ENCODE results near the gene DOCK3. TPM values are rescaled to one million over a fixed set of nuclear protein-coding genes. Genes with fewer than 3 reads are reported as not detected.

DOCK3 gene
- polyA plus RNA-seq, 2 donors, result 0.93 to 2.8 TPM

- H3K36me3 ChIP-seq (ENCODE audit: control insufficient read depth in 2 of 2, insufficient read depth in 2 of 2, low read length in 1 of 2), result no peaks in the 10 kb centered on the region
- WGBS, 2 donors, result 94 to 95% methylated on average over 11 of the region's 11 CpGs
- no peak overlapping the region for H3K27ac ChIP-seq (ENCODE audit: low read depth in 2 of 2, low read length in 1 of 2)
- no peaks in the 10 kb centered on the region for H3K27me3 ChIP-seq (ENCODE audit: control insufficient read depth in 1 of 2, insufficient read depth in 2 of 2, low read length in 2 of 2)
- H3K4me3 ChIP-seq (ENCODE audit: low read depth in 1 of 2, low read length in 2 of 2), result no peak overlapping the region
- no peaks in the 10 kb centered on the region for H3K4me1 ChIP-seq (ENCODE audit: control insufficient read depth in 2 of 2, insufficient read depth in 2 of 2, low read length in 1 of 2)
- H3K9me3 ChIP-seq (ENCODE audit: control insufficient read depth in 2 of 2, insufficient read depth in 1 of 2, low read depth in 1 of 2, low read length in 1 of 2), result no peaks in the 10 kb centered on the region
These were observed 699.7 kb downstream of the DOCK3 start for GRCh38 chr3:51374456-51374855.

- H3K4me3 ChIP-seq (ENCODE audit: low read depth in 1 of 2, low read length in 2 of 2), result no peak overlapping the region
- no peaks in the 10 kb centered on the region for H3K27me3 ChIP-seq (ENCODE audit: control insufficient read depth in 1 of 2, insufficient read depth in 2 of 2, low read length in 2 of 2)
- H3K27ac ChIP-seq (ENCODE audit: low read depth in 2 of 2, low read length in 1 of 2), result no peak overlapping the region
- no peaks in the 10 kb centered on the region for H3K36me3 ChIP-seq (ENCODE audit: control insufficient read depth in 2 of 2, insufficient read depth in 2 of 2, low read length in 1 of 2)
- H3K9me3 ChIP-seq (ENCODE audit: control insufficient read depth in 2 of 2, insufficient read depth in 1 of 2, low read depth in 1 of 2, low read length in 1 of 2), result no peaks in the 10 kb centered on the region
- no peaks in the 10 kb centered on the region for H3K4me1 ChIP-seq (ENCODE audit: control insufficient read depth in 2 of 2, insufficient read depth in 2 of 2, low read length in 1 of 2)
These were observed 700.4 kb downstream of the DOCK3 start for GRCh38 chr3:51375136-51375535.

DNA sequence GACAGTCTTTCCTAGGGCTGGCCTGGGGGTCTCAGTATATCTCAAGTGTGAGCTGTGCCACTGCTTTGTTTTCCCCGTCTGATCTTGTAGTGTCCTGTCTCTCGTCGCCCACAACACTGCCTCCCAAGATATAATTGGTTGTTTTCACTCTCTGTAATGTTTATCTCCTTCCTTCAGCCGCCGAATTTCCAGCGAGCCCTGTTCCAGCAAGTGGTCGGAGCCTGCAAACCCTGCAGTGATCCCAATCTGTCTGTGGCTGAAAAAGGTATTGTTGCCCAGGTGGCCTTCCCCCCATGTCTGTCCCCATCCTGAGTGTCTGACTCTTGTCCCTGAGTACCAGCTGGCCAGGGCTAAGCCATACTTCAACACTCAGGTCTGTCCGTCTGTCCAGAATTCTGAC, 700.8 kb downstream of the DOCK3 start:
- no peaks in the 10 kb centered on the region for H3K4me1 ChIP-seq (ENCODE audit: control insufficient read depth in 2 of 2, insufficient read depth in 2 of 2, low read length in 1 of 2)
- H3K4me3 ChIP-seq (ENCODE audit: low read depth in 1 of 2, low read length in 2 of 2), result no peak overlapping the region
- 84 to 87% methylated on average over 8 of the region's 8 CpGs for WGBS, 2 donors
- no peaks in the 10 kb centered on the region for H3K36me3 ChIP-seq (ENCODE audit: control insufficient read depth in 2 of 2, insufficient read depth in 2 of 2, low read length in 1 of 2)
- no peak overlapping the region for H3K27ac ChIP-seq (ENCODE audit: low read depth in 2 of 2, low read length in 1 of 2)
- H3K27me3 ChIP-seq (ENCODE audit: control insufficient read depth in 1 of 2, insufficient read depth in 2 of 2, low read length in 2 of 2), result no peaks in the 10 kb centered on the region
- no peaks in the 10 kb centered on the region for H3K9me3 ChIP-seq (ENCODE audit: control insufficient read depth in 2 of 2, insufficient read depth in 1 of 2, low read depth in 1 of 2, low read length in 1 of 2)

GRCh38 chr3:51378065-51378464, 703.3 kb downstream of the DOCK3 start:
- Histone ChIP-seq H3K4me1 (ENCODE audit: control insufficient read depth in 2 of 2, insufficient read depth in 2 of 2, low read length in 1 of 2) (no peaks in the 10 kb centered on the region), H3K36me3 (ENCODE audit: control insufficient read depth in 2 of 2, insufficient read depth in 2 of 2, low read length in 1 of 2) (no peaks in the 10 kb centered on the region), H3K27me3 (ENCODE audit: control insufficient read depth in 1 of 2, insufficient read depth in 2 of 2, low read length in 2 of 2) (no peaks in the 10 kb centered on the region), H3K4me3 (ENCODE audit: low read depth in 1 of 2, low read length in 2 of 2) (no peak overlapping the region), H3K9me3 (ENCODE audit: control insufficient read depth in 2 of 2, insufficient read depth in 1 of 2, low read depth in 1 of 2, low read length in 1 of 2) (no peaks in the 10 kb centered on the region), H3K27ac (ENCODE audit: low read depth in 2 of 2, low read length in 1 of 2) (no peak overlapping the region)
- 75 to 82% methylated on average over 5 of the region's 5 CpGs for WGBS, 2 donors

- Histone ChIP-seq H3K27me3 (ENCODE audit: control insufficient read depth in 1 of 2, insufficient read depth in 2 of 2, low read length in 2 of 2) (no peaks in the 10 kb centered on the region), H3K4me3 (ENCODE audit: low read depth in 1 of 2, low read length in 2 of 2) (no peak overlapping the region), H3K9me3 (ENCODE audit: control insufficient read depth in 2 of 2, insufficient read depth in 1 of 2, low read depth in 1 of 2, low read length in 1 of 2) (no peaks in the 10 kb centered on the region), H3K27ac (ENCODE audit: low read depth in 2 of 2, low read length in 1 of 2) (no peak overlapping the region), H3K4me1 (ENCODE audit: control insufficient read depth in 2 of 2, insufficient read depth in 2 of 2, low read length in 1 of 2) (no peaks in the 10 kb centered on the region), H3K36me3 (ENCODE audit: control insufficient read depth in 2 of 2, insufficient read depth in 2 of 2, low read length in 1 of 2) (no peaks in the 10 kb centered on the region)
- 91 to 95% methylated on average over 2 of the region's 2 CpGs for WGBS, 2 donors
These were observed 704.0 kb downstream of the DOCK3 start for GRCh38 chr3:51378726-51379125.

- no peaks in the 10 kb centered on the region for H3K36me3 ChIP-seq (ENCODE audit: control insufficient read depth in 2 of 2, insufficient read depth in 2 of 2, low read length in 1 of 2)
- H3K27ac ChIP-seq (ENCODE audit: low read depth in 2 of 2, low read length in 1 of 2), result no peak overlapping the region
- H3K4me1 ChIP-seq (ENCODE audit: control insufficient read depth in 2 of 2, insufficient read depth in 2 of 2, low read length in 1 of 2), result no peaks in the 10 kb centered on the region
- 69 to 72% methylated on average over 8 of the region's 8 CpGs for WGBS, 2 donors
- no peak overlapping the region for H3K4me3 ChIP-seq (ENCODE audit: low read depth in 1 of 2, low read length in 2 of 2)
- H3K9me3 ChIP-seq (ENCODE audit: control insufficient read depth in 2 of 2, insufficient read depth in 1 of 2, low read depth in 1 of 2, low read length in 1 of 2), result no peaks in the 10 kb centered on the region
- no peaks in the 10 kb centered on the region for H3K27me3 ChIP-seq (ENCODE audit: control insufficient read depth in 1 of 2, insufficient read depth in 2 of 2, low read length in 2 of 2)
These were observed 704.6 kb downstream of the DOCK3 start for GRCh38 chr3:51379301-51379700.

DNA sequence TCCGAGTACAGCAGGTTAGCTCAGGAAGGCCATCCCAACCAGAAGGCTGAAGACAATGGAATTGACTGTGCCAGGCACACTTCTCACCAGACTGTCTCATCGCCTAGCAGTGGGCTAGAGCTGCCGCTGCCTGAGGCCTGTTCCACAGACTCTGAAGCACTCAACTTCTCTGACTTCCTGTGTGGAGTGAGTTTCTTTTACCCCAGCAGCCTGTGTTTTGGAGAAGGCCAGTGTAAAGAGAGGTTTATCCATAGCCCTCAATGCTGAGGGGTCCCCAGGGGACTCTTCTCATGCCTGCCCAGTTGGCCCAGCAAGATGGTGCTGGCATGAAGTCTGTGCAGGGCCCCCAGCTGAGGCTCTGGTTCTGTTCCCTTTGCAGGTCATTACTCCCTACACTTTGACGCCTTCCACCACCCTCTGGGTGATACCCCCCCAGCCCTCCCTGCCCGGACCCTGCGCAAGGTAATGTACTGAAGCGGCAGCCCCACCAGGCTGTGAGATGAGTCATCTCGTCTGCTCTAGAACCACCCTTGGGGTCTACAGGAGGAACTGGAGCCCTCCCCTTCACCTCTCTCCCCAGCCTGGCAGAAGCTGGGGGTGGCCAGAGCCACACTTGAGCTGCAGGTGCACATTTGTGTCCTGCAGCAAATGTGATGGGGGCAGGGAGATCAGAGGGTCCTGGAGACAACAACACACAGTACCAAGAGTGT, 705.2 kb downstream of the DOCK3 start:
- no peaks in the 10 kb centered on the region for H3K9me3 ChIP-seq (ENCODE audit: control insufficient read depth in 2 of 2, insufficient read depth in 1 of 2, low read depth in 1 of 2, low read length in 1 of 2)
- H3K27ac ChIP-seq (ENCODE audit: low read depth in 2 of 2, low read length in 1 of 2), result no peak overlapping the region
- H3K4me3 ChIP-seq (ENCODE audit: low read depth in 1 of 2, low read length in 2 of 2), result no peak overlapping the region
- WGBS, 2 donors, result 84 to 87% methylated on average over 8 of the region's 8 CpGs
- H3K36me3 ChIP-seq (ENCODE audit: control insufficient read depth in 2 of 2, insufficient read depth in 2 of 2, low read length in 1 of 2), result no peaks in the 10 kb centered on the region
- no peaks in the 10 kb centered on the region for H3K27me3 ChIP-seq (ENCODE audit: control insufficient read depth in 1 of 2, insufficient read depth in 2 of 2, low read length in 2 of 2)
- H3K4me1 ChIP-seq (ENCODE audit: control insufficient read depth in 2 of 2, insufficient read depth in 2 of 2, low read length in 1 of 2), result no peaks in the 10 kb centered on the region

- Histone ChIP-seq H3K4me3 (ENCODE audit: low read depth in 1 of 2, low read length in 2 of 2) (no peak overlapping the region), H3K36me3 (ENCODE audit: control insufficient read depth in 2 of 2, insufficient read depth in 2 of 2, low read length in 1 of 2) (no peaks in the 10 kb centered on the region), H3K27ac (ENCODE audit: low read depth in 2 of 2, low read length in 1 of 2) (no peak overlapping the region), H3K9me3 (ENCODE audit: control insufficient read depth in 2 of 2, insufficient read depth in 1 of 2, low read depth in 1 of 2, low read length in 1 of 2) (no peaks in the 10 kb centered on the region), H3K27me3 (ENCODE audit: control insufficient read depth in 1 of 2, insufficient read depth in 2 of 2, low read length in 2 of 2) (no peaks in the 10 kb centered on the region), H3K4me1 (ENCODE audit: control insufficient read depth in 2 of 2, insufficient read depth in 2 of 2, low read length in 1 of 2) (no peaks in the 10 kb centered on the region)
- WGBS, 2 donors, result 84 to 89% methylated on average over 15 of the region's 15 CpGs
These were observed 706.0 kb downstream of the DOCK3 start for GRCh38 chr3:51380601-51381332.

DNA sequence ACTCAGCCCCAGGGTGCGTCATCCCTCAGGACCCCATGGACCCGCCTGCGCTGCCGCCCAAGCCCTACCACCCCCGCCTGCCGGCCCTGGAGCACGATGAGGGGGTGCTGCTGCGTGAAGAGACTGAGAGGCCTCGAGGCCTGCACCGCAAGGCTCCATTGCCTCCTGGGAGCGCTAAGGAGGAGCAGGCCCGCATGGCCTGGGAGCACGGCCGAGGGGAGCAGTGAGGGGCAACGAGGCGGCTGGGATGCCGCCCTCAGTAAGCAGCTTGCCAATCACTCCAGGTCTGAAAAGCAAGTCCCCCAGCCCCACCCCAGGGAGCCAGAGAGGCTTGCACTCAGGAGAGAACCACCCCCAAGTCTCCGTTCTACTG, 706.6 kb downstream of the DOCK3 start:
- Histone ChIP-seq H3K27ac (ENCODE audit: low read depth in 2 of 2, low read length in 1 of 2) (no peak overlapping the region), H3K27me3 (ENCODE audit: control insufficient read depth in 1 of 2, insufficient read depth in 2 of 2, low read length in 2 of 2) (no peaks in the 10 kb centered on the region), H3K4me3 (ENCODE audit: low read depth in 1 of 2, low read length in 2 of 2) (no peak overlapping the region), H3K9me3 (ENCODE audit: control insufficient read depth in 2 of 2, insufficient read depth in 1 of 2, low read depth in 1 of 2, low read length in 1 of 2) (no peaks in the 10 kb centered on the region), H3K4me1 (ENCODE audit: control insufficient read depth in 2 of 2, insufficient read depth in 2 of 2, low read length in 1 of 2) (no peaks in the 10 kb centered on the region), H3K36me3 (ENCODE audit: control insufficient read depth in 2 of 2, insufficient read depth in 2 of 2, low read length in 1 of 2) (no peaks in the 10 kb centered on the region)
- 92 to 93% methylated on average over 18 of the region's 18 CpGs for WGBS, 2 donors

Data from esophagus (tissue), 2 donors.